ENCODE measurements around the gene PRSS8.

PRSS8 gene

GRCh38 chr16:31128711-31129567 lies 6.6 kb downstream of the PRSS8 start:
- DNase-seq: peak; percentile 88 to 96 (median 94)

- DNase-seq: no peak
Measured at GRCh38 chr16:31127182-31127581, 8.3 kb downstream of the PRSS8 start.

DNA sequence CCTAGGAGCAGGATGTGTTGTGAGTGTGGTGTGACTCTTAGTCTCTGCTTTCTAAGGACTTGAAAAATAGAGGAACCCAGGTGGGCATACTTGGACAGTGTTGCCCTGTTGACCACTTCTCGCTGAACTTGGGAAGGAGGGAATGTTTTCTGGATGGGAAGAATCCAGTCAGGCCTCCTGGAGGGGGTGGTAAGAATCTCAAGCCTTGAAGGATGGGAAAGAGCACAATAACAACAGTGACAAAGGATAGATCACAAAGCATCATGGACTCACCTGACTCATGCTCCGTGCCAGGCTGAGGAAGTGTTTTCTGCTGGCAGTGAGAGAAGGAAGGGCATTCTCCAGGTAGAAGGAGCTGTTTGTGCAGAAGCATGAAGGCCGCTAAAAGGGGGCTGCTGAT lies 9.7 kb downstream of the PRSS8 start:
- DNase-seq: no peak

GRCh38 chr16:31120129-31120528 lies 15.4 kb downstream of the PRSS8 start:
- no peak for DNase-seq

DNA sequence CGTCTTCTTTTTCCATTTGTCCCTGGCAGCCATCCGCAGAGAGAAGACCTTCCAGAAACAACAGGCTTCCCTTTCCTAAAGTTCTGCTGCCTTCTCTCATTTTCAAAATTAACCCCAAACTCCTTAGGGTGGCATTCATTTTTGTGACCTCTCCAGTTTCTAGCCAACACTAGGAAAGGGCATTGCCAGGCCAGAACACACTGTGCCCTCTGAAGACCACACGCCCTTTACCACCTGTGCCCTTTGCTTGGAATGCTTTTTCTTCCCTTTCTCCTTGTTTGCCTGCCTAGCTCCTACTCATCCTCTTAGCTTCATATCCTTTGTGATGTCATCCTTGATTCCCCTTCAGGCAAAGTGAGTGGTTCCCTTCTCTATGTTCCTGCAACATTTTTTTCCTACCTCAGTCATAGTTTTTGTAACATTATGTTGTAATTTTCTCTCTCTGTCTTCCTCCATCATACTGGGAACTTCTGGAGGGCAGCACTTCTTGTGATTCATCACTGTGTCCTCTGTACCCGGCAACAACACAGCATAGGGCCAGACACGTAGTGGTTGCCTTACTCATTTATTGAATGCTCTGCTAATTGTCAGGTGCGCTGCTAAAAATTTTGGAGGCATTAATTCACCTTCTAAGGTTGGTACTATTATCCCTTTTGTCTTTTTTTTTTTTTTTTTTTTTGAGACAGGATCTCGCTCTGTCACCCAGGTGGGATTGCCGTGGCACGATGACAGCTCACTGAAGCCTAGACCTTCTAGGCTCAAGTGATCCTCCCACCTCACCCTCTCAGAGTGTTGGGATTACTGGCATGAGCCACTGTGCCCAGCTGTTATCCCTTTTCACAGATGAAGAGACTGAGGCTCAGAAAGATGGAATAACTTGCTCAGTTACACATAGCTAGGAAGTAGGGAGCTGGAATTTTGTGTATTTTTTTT lies 17.0 kb downstream of the PRSS8 start:
- DNase-seq: peak; percentile 61 to 93 (median 80)

DNA sequence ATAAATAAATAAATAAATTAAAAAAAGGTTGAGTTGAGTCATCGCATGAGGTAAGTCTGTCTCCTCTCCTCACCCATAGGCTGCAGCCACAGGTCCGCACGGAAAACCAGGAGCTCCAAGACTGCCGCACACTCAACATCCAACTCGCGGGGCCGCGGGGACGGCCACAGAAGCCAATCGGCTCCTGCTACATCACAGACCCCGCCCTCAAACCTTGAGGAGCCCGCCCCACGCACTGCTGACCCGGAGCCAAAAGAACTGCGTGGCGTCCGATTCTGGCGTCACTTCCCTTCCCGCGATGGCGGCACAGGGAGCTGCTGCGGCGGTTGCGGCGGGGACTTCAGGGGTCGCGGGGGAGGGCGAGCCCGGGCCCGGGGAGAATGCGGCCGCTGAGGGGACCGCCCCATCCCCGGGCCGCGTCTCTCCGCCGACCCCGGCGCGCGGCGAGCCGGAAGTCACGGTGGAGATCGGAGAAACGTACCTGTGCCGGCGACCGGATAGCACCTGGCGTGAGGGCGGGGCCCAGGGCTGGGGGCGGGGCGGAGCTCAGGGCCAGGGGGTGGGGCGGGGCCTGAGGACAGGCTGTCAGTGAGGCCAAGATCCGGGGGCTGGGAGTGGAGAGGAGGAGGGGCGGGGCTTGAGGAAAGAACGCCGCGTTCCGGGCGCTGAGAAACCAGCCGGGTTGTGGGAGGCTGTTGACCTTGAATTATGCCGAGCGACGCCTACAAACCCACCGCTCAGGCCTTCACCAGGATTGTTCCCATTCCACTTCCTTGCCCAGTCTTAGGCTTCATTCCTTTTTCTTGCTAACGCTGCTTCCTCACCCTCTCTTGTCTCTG lies 17.9 kb downstream of the PRSS8 start, which contains the start of gene KAT8:
KAT8 (plus strand) TSS at position 281 of the 839 bp plus-strand sequence; CDS start at position 299, 18 bp downstream.
- DNase-seq: peak; percentile 99 to 100 (median 99)

DNA sequence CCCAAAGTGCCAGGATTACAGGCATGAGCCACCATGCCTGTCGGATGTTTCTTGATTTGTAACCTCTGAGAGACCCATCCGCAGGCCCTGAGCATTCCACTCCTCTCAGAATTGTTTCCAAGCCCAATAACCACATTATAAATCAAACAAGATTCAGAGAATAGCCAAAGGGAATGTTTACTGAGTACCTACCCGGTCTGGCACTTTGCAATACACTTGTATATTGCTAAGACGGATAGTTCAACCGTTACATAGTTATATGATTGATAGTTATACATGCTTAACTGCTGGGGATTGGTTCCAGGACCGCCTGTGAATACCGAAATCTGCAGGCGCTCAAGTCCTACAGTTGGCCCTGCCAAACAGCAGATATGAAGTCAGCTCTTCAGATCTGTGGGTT lies 21.1 kb downstream of the PRSS8 start:
- no peak for DNase-seq

GRCh38 chr16:31113121-31114120 lies 22.1 kb downstream of the PRSS8 start:
- DNase-seq: peak; percentile 77 to 93 (median 88)

DNA sequence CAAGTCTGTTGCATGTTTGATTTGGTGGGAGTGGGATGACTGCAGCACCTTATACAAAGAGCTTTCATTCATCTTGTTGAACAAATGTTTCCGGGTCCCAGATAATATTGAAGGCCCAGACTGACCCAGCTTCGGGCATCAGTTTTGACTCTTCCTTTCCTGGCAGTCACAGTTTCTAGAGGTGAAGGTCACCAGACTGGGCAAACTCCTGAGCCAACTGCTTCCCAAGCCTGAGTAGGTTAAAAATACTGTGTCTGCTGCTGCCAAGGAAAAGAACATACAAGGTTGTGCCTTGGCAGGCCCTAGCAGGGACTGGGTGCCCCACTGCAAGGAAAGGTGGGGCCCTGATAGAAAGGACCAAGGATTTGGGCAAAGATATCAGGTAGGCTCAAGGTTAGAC lies 22.8 kb downstream of the PRSS8 start:
- no peak for DNase-seq

- DNase-seq: no peak
Measured at GRCh38 chr16:31111881-31112466, 23.6 kb downstream of the PRSS8 start.

DNA sequence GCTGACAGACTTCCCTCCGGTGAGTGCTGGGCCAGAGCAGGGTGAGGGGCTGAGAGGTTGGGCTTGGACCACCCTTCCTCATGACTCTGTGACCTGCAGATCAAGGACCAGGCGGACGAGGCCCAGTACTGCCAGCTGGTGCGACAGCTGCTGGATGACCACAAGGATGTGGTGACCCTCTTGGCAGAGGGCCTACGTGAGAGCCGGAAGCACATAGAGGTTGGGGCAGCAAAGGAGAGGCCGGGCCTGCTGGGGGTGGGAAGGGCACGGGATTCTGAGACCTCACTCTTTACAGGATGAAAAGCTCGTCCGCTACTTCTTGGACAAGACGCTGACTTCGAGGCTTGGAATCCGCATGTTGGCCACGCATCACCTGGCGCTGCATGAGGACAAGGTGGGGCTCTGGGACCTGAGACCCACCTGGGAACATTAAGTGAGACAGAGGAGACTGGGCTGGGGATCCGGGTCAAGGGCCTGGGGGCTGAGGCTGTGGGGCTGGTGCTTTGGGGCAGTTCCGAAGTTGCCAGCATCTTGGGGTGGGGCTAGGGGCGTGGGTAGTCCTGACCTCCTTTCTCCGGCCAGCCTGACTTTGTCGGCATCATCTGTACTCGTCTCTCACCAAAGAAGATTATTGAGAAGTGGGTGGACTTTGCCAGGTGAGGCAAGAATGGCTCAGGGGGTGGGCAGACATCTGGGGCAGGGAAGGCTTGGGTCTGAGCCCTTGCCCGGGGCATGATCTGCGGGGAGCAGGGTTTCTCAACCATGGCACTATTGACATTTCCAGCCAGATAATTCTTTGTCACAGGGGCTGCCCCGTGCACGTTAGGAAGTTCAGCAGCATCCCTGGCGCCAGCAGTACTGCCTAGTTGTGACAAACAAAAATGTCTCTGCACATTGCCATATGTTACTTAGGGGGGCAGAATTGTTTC lies 25.2 kb downstream of the PRSS8 start:
- no peak for DNase-seq

- no peak for DNase-seq
Measured at GRCh38 chr16:31109622-31110021, 25.9 kb downstream of the PRSS8 start.

GRCh38 chr16:31108794-31109558 lies 26.6 kb downstream of the PRSS8 start:
- DNase-seq: peak in 3 of 4 experiments; percentile 27 to 45 (median 38)

DNA sequence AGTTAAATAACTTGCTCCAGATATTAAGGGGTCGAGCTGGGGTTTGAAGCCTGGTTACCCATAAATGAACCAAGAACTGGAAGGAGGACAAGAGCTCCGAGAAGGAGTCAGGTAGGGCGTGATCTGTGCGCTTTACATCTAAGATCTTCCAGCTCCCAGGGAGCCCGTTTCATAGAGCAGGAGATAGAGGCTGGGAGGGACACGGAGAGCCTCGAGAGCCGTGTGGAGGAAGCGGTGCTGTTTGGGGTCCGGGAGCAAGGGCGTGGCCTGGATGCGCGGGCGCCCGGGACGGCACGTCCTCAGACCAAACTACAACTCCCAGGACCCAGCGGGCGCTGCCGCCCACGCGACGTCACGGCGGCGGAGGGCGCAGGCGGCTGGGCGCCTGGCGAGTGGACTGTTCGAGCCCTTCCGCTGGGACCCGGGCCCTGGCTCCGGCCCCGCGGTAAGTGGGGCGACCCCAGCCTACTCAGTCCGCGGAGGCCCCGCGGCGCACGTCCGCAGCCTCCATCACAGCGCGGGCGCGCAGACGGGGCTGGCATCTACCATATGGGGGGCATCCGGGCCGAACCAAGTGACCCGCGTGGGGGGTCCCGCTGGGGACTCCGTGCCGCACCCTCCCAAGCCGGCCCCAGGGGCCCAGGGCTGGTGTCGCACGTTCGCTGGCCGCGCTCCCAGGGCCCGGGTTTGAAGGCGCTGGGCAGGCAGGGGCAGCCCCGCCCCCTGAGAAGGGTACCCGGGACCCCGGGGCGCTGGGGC lies 27.3 kb downstream of the PRSS8 start, which contains the start of gene BCKDK:
BCKDK (plus strand) TSS at position 352 of the 759 bp plus-strand sequence. CDS start 838 bp downstream, outside the sequence.
- peak; percentile 86 to 96 (median 92) for DNase-seq

DNA sequence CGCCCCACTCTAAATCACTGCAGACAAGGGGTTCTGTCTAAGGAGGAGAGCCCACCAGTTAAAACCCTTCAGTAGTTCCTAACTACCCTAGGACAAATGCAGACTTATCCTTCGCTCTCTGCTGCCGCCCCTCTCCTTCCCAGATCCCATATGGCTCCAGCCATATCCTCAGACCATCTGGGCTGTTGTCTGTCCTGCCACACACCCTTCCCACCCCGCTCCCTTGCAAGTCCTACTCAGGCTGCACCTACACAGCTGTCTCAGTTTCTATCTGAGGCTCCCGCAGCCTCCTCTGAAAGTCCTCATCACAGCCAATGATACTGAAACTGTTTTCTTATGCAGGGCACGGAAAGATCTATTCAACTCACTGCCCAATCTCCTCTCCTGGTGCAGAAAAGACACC lies 28.1 kb downstream of the PRSS8 start:
- no peak for DNase-seq

DNA sequence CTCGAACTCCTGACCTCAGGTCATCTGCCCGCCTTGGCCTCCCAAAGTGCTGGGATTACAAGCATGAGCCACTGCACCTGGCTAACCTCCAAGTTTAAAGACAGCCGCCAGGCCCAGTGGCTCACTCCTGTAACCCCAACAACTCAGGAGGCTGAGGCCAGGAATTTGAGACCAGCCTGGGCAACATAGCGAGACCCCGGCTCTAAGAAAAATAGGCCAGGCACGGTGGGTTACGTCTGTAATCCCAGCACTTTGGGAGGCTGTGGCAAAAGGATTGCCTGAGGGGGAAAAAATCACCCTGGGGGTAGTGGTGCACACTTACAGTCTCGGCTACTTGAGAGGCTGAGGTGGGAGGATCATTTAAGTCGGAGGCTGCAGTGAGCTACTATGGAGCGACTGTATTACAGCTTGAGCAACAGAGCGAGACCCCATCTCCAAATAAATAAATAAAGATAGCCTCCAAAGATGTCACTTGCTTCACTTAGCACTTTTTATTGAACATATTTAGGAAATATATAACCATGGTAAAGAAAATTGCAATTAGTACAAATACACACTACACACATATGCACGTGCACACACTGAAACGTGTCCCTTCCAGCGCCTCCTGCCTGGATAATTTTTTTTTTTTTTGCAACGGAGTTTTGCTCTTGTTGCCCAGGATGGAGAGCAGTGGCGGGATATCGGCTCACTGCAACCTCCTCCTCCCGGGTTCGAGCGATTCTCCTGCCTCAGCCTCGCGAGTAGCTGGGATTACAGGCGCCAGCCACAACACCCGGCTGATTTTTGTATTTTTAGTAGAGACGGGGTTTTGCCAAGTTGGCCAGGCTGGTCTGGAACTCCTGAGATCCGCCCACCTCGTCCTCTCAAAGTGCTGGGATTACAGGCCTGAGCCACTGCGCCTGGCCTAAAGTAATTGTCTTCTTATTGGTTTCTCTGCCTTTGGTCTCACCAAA lies 28.7 kb downstream of the PRSS8 start:
- no peak for DNase-seq

Measured in suppressor macrophage (primary cell).